Renal pelvis (tissue), 4 donors: ENCODE results near the gene RASAL1. TPM values are rescaled to one million over a fixed set of nuclear protein-coding genes. Genes with fewer than 3 reads are reported as not detected.
"Not testable (repeated sequence)": the region's sequence is repeated elsewhere in the genome, so short reads cannot be mapped to it uniquely, and the experiment has no call there.

Experiments
- DNase-seq: peaks from one replicate; pipeline ENCODE4 v3.0.0-alpha.2; 2013
- polyA plus RNA-seq, 3 donors: library from polyadenylated mRNA; unstranded; fragments of 120-200 nt; gene quantifications; one replicate each; pipeline ENCODE4 v1.2.1, GENCODE V29; 2013; ENCODE audit not compliant: insufficient read length in 3 of 3

Gene RASAL1
- polyA plus RNA-seq, 3 donors: 8.7 to 10.6 (median 9.9) TPM

- DNase-seq: no peak
Observed at GRCh38 chr12:113119980-113120669, 15.4 kb downstream of the RASAL1 start.

GRCh38 chr12:113118142-113118541 lies 17.4 kb downstream of the RASAL1 start:
- DNase-seq: no peak

- DNase-seq: not testable (repeated sequence)
Observed at GRCh38 chr12:113117684-113118083, 17.9 kb downstream of the RASAL1 start.

- DNase-seq: no peak
Observed at GRCh38 chr12:113116875-113117274, 18.7 kb downstream of the RASAL1 start.

GRCh38 chr12:113115455-113116126 lies 20.0 kb downstream of the RASAL1 start:
- no peak for DNase-seq

- DNase-seq: no peak
Observed at GRCh38 chr12:113114447-113115178, 20.9 kb downstream of the RASAL1 start.

GRCh38 chr12:113113397-113113796 lies 22.2 kb downstream of the RASAL1 start:
- DNase-seq: no peak

GRCh38 chr12:113112043-113112899 lies 23.3 kb downstream of the RASAL1 start:
- no peak for DNase-seq

- DNase-seq: no peak
Observed at GRCh38 chr12:113111247-113111646, 24.3 kb downstream of the RASAL1 start.

GRCh38 chr12:113109872-113110599 lies 25.5 kb downstream of the RASAL1 start:
- no peak for DNase-seq

GRCh38 chr12:113109360-113109759 lies 26.2 kb downstream of the RASAL1 start:
- no peak for DNase-seq

GRCh38 chr12:113108308-113108707 lies 27.3 kb downstream of the RASAL1 start:
- no peak for DNase-seq

- DNase-seq: no peak
Observed at GRCh38 chr12:113106361-113106760, 29.2 kb downstream of the RASAL1 start.

GRCh38 chr12:113105606-113106271 lies 29.8 kb downstream of the RASAL1 start:
- DNase-seq: no peak

GRCh38 chr12:113104953-113105510 lies 30.5 kb downstream of the RASAL1 start:
- DNase-seq: no peak

GRCh38 chr12:113103756-113104450 lies 31.7 kb downstream of the RASAL1 start:
- DNase-seq: peak; percentile 48

GRCh38 chr12:113102811-113103210 lies 32.8 kb downstream of the RASAL1 start:
- DNase-seq: no peak

- no peak for DNase-seq
Observed at GRCh38 chr12:113101751-113102150, 33.8 kb downstream of the RASAL1 start.

- no peak for DNase-seq
Observed at GRCh38 chr12:113099764-113100163, 35.8 kb downstream of the RASAL1 start.

GRCh38 chr12:113099364-113099763 lies 36.2 kb downstream of the RASAL1 start:
- no peak for DNase-seq
